Measurements from ENCODE around the gene TMEM176A.

DNA sequence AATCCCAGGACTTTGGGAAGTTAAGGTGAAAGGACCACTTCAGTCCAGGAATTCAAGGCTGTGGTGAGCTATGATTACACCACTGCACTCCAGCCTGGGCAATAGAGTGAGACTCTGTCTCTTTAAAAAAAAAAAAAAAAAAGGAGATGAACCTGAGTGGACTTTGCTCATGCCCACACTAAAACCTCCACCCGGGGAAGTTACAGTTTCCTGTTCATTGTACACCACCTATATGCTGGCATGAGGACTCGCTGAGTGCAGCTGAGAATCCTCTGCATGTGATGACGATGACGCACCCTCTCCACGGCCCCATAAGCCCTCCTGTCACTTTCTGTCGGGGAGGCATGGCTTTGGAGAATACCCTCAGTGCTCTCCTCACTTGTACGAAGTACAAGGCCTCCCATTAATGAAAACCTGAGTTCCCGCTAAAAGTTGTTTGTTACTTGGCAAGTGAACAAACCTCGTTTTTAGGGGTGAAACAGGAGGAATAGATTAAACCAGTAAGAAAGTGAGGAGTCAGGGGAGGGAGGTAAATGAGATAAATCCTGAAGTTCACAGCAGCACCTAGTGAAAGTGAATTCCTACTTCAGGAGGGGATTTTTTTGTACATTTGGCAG, 16.3 kb upstream of the TMEM176A start:
- TF ChIP-seq, protein P1, sequence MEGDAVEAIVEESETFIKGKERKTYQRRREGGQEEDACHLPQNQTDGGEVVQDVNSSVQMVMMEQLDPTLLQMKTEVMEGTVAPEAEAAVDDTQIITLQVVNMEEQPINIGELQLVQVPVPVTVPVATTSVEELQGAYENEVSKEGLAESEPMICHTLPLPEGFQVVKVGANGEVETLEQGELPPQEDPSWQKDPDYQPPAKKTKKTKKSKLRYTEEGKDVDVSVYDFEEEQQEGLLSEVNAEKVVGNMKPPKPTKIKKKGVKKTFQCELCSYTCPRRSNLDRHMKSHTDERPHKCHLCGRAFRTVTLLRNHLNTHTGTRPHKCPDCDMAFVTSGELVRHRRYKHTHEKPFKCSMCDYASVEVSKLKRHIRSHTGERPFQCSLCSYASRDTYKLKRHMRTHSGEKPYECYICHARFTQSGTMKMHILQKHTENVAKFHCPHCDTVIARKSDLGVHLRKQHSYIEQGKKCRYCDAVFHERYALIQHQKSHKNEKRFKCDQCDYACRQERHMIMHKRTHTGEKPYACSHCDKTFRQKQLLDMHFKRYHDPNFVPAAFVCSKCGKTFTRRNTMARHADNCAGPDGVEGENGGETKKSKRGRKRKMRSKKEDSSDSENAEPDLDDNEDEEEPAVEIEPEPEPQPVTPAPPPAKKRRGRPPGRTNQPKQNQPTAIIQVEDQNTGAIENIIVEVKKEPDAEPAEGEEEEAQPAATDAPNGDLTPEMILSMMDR (conservative IDR thresholded peaks at IDR 0.05): no peak
- TF ChIP-seq ZFX (IDR thresholded peaks at IDR 0.05): no peak

Measured in C4-2B (cell line).